ENCODE measurements around the gene CACNA1H.
"Not testable (repeated sequence)": the region's sequence is repeated elsewhere in the genome, so short reads cannot be mapped to it uniquely, and the experiment has no call there.

DNA sequence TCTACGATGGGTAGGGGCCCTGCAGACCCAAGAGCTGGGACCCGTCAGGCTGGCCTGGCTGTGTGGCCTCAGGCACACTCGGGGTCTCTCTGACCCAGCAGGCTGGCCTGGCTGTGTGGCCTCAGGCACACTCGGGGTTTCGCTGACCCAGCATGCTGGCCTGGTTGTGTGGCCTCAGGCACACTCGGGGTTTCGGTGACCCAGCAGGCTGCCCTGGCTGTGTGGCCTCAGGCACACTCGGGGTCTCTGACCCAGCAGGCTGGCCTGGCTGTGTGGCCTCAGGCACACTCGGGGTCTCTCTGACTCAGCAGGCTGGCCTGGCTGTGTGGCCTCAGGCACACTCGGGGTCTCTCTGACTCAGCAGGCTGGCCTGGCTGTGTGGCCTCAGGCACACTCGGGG is 37.9 kb downstream of the CACNA1H start:
- TF ChIP-seq, protein P1, sequence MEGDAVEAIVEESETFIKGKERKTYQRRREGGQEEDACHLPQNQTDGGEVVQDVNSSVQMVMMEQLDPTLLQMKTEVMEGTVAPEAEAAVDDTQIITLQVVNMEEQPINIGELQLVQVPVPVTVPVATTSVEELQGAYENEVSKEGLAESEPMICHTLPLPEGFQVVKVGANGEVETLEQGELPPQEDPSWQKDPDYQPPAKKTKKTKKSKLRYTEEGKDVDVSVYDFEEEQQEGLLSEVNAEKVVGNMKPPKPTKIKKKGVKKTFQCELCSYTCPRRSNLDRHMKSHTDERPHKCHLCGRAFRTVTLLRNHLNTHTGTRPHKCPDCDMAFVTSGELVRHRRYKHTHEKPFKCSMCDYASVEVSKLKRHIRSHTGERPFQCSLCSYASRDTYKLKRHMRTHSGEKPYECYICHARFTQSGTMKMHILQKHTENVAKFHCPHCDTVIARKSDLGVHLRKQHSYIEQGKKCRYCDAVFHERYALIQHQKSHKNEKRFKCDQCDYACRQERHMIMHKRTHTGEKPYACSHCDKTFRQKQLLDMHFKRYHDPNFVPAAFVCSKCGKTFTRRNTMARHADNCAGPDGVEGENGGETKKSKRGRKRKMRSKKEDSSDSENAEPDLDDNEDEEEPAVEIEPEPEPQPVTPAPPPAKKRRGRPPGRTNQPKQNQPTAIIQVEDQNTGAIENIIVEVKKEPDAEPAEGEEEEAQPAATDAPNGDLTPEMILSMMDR (IDR thresholded peaks at IDR 0.05; ENCODE audit: extremely low read depth in 1 of 2, insufficient read depth in 1 of 2, low read depth in 1 of 2, low read length in 2 of 2) = not testable (repeated sequence)
- not testable (repeated sequence) for TF ChIP-seq FOS (IDR thresholded peaks at IDR 0.05; ENCODE audit: borderline replicate concordance, insufficient read depth, low read length); JUN (IDR thresholded peaks at IDR 0.05; ENCODE audit: borderline replicate concordance, insufficient read depth, insufficient read length, low read depth); POLR2A (IDR thresholded peaks at IDR 0.05; ENCODE audit: low read depth, low read length); EZH2 (IDR thresholded peaks at IDR 0.05; ENCODE audit: borderline replicate concordance, low read depth, low read length, severe bottlenecking); MYC (IDR thresholded peaks at IDR 0.05; ENCODE audit: low read depth, low read length); POLR2AphosphoS5 (IDR thresholded peaks at IDR 0.05; ENCODE audit: insufficient read depth, low read depth, low read length); GATA2 (IDR thresholded peaks at IDR 0.05; ENCODE audit: insufficient read depth, insufficient read length, low read depth, low read length)

All from endothelial cell of umbilical vein (primary cell).